Superior temporal gyrus (tissue), 1 donor: ENCODE results near the gene CPNE7.
A peak's percentile ranks its signal among the peaks of the same experiment; 100 is the strongest.

Experiments used
- DNase-seq: peaks from one replicate; pipeline ENCODE4 v3.0.0-alpha.2; 2016; ENCODE audit errors: extremely low spot score

Gene CPNE7

GRCh38 chr16:89575247-89576152, at the start of gene CPNE7:
TSS of gene CPNE7 (plus strand) at chr16:89575758. CDS start at chr16:89575898, 140 bp downstream.
- DNase-seq, result no peak

- no peak for DNase-seq
Measured at GRCh38 chr16:89529097-89529496, 46.5 kb upstream of the CPNE7 start.

- no peak for DNase-seq
Measured at GRCh38 chr16:89530401-89531381, 44.9 kb upstream of the CPNE7 start.

GRCh38 chr16:89531821-89532526, 43.6 kb upstream of the CPNE7 start:
- DNase-seq, result no peak

- DNase-seq, result peak; percentile 17
Measured at GRCh38 chr16:89534252-89534756, 41.3 kb upstream of the CPNE7 start.

GRCh38 chr16:89536371-89536770, 39.2 kb upstream of the CPNE7 start:
- DNase-seq, result no peak

- DNase-seq, result peak; percentile 82
Measured at GRCh38 chr16:89536886-89537548, 38.5 kb upstream of the CPNE7 start.

- peak; percentile 21 for DNase-seq
Measured at GRCh38 chr16:89537549-89537925, 38.0 kb upstream of the CPNE7 start.

- DNase-seq, result no peak
Measured at GRCh38 chr16:89538286-89538685, 37.3 kb upstream of the CPNE7 start.

- DNase-seq, result no peak
Measured at GRCh38 chr16:89540557-89540956, 35.0 kb upstream of the CPNE7 start.

GRCh38 chr16:89541792-89542191, 33.8 kb upstream of the CPNE7 start:
- no peak for DNase-seq

- DNase-seq, result no peak
Measured at GRCh38 chr16:89544113-89544512, 31.4 kb upstream of the CPNE7 start.

GRCh38 chr16:89544713-89545043, 30.9 kb upstream of the CPNE7 start:
- no peak for DNase-seq

- no peak for DNase-seq
Measured at GRCh38 chr16:89545044-89545830, 30.3 kb upstream of the CPNE7 start.

GRCh38 chr16:89545831-89546574, 29.6 kb upstream of the CPNE7 start:
- DNase-seq, result no peak

GRCh38 chr16:89546781-89547180, 28.8 kb upstream of the CPNE7 start:
- no peak for DNase-seq

- DNase-seq, result no peak
Measured at GRCh38 chr16:89547291-89547690, 28.3 kb upstream of the CPNE7 start.

GRCh38 chr16:89547860-89548259, 27.7 kb upstream of the CPNE7 start:
- no peak for DNase-seq

GRCh38 chr16:89548344-89549006, 27.1 kb upstream of the CPNE7 start:
- no peak for DNase-seq
